ENCODE measurements around the gene PALM. TPM values are rescaled to one million over a fixed set of nuclear protein-coding genes. Genes with fewer than 3 reads are reported as not detected.

Gene PALM
- total and polyA plus RNA-seq, 9 of the 15 experiments (the other 6 are each of a cell fraction or from before 2014, with no cell fraction given): 0.04 to 6.6 (median 1.7) TPM

DNA sequence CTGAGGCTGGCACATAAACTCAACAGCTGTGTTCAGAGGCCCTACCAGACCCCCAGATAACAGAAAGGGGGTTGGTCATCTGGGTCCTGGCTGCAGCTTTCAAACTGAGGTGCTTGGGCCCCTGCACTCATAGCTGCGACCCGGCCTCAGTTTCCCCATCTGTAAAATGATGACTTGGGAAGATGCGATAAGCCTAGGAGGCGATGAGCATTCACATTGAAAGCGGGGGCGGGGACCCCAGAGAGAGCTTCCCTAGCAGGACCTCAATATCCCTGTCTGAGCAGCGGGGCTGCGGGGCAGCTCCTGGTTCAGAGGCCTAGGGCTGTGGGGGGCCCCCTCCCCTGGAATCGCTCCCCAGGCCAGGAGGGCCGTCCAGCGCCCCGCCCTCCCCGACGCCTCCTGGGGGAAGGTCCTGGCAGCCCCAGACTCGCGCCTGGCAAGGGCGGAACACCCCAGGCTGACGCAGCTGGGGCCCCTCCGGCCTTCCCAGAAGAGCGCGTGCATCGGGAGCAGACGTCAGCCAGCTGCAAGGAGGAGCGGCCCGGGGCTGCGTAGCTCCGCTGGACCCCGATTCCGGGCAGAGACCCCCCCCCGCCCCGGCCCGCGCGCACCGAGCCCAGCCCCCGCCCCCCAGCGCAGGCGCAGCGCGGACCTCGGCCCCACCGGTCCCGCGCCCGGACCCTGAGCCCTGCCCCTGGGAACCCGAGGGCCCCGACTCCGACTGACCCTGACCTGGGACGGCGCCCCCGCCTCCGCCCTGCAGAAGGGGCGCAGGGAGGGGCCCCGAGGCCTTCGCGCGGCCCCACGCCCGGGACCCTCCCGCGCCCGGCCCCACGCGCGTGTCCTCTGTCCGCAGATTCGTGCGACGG lies 29.1 kb upstream of the PALM start (continued):
- TF ChIP-seq, protein P1, sequence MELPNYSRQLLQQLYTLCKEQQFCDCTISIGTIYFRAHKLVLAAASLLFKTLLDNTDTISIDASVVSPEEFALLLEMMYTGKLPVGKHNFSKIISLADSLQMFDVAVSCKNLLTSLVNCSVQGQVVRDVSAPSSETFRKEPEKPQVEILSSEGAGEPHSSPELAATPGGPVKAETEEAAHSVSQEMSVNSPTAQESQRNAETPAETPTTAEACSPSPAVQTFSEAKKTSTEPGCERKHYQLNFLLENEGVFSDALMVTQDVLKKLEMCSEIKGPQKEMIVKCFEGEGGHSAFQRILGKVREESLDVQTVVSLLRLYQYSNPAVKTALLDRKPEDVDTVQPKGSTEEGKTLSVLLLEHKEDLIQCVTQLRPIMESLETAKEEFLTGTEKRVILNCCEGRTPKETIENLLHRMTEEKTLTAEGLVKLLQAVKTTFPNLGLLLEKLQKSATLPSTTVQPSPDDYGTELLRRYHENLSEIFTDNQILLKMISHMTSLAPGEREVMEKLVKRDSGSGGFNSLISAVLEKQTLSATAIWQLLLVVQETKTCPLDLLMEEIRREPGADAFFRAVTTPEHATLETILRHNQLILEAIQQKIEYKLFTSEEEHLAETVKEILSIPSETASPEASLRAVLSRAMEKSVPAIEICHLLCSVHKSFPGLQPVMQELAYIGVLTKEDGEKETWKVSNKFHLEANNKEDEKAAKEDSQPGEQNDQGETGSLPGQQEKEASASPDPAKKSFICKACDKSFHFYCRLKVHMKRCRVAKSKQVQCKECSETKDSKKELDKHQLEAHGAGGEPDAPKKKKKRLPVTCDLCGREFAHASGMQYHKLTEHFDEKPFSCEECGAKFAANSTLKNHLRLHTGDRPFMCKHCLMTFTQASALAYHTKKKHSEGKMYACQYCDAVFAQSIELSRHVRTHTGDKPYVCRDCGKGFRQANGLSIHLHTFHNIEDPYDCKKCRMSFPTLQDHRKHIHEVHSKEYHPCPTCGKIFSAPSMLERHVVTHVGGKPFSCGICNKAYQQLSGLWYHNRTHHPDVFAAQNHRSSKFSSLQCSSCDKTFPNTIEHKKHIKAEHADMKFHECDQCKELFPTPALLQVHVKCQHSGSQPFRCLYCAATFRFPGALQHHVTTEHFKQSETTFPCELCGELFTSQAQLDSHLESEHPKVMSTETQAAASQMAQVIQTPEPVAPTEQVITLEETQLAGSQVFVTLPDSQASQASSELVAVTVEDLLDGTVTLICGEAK (IDR thresholded peaks at IDR 0.05): no peak
- TF ChIP-seq, protein P1 (CRISPR knock-in tag; IDR thresholded peaks at IDR 0.05): no peak
- TF ChIP-seq, protein P2, sequence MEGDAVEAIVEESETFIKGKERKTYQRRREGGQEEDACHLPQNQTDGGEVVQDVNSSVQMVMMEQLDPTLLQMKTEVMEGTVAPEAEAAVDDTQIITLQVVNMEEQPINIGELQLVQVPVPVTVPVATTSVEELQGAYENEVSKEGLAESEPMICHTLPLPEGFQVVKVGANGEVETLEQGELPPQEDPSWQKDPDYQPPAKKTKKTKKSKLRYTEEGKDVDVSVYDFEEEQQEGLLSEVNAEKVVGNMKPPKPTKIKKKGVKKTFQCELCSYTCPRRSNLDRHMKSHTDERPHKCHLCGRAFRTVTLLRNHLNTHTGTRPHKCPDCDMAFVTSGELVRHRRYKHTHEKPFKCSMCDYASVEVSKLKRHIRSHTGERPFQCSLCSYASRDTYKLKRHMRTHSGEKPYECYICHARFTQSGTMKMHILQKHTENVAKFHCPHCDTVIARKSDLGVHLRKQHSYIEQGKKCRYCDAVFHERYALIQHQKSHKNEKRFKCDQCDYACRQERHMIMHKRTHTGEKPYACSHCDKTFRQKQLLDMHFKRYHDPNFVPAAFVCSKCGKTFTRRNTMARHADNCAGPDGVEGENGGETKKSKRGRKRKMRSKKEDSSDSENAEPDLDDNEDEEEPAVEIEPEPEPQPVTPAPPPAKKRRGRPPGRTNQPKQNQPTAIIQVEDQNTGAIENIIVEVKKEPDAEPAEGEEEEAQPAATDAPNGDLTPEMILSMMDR (IDR thresholded peaks at IDR 0.05 in 2 of 3, conservative IDR thresholded peaks at IDR 0.05 in 1 of 3; ENCODE audit: insufficient read depth in 2 of 3, low read depth in 1 of 3, low read length in 3 of 3): no peak
- TF ChIP-seq, protein P3, sequence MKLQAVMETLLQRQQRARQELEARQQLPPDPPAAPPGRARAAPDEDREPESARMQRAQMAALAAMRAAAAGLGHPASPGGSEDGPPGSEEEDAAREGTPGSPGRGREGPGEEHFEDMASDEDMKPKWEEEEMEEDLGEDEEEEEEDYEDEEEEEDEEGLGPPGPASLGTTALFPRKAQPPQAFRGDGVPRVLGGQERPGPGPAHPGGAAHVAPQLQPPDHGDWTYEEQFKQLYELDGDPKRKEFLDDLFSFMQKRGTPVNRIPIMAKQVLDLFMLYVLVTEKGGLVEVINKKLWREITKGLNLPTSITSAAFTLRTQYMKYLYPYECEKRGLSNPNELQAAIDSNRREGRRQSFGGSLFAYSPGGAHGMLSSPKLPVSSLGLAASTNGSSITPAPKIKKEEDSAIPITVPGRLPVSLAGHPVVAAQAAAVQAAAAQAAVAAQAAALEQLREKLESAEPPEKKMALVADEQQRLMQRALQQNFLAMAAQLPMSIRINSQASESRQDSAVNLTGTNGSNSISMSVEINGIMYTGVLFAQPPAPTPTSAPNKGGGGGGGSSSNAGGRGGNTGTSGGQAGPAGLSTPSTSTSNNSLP (IDR thresholded peaks at IDR 0.05; ENCODE audit: borderline replicate concordance, low read depth, low read length): no peak
- TF ChIP-seq, protein P4, sequence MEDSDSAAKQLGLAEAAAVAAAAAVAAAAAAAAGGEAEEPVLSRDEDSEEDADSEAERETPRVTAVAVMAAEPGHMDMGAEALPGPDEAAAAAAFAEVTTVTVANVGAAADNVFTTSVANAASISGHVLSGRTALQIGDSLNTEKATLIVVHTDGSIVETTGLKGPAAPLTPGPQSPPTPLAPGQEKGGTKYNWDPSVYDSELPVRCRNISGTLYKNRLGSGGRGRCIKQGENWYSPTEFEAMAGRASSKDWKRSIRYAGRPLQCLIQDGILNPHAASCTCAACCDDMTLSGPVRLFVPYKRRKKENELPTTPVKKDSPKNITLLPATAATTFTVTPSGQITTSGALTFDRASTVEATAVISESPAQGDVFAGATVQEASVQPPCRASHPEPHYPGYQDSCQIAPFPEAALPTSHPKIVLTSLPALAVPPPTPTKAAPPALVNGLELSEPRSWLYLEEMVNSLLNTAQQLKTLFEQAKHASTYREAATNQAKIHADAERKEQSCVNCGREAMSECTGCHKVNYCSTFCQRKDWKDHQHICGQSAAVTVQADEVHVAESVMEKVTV (CRISPR knock-in tag; IDR thresholded peaks at IDR 0.05): no peak
- peak; percentile 9 for TF ChIP-seq TBP (optimal IDR thresholded peaks at IDR 0.05; ENCODE audit: low read depth, low read length)
- TF ChIP-seq, protein P5, sequence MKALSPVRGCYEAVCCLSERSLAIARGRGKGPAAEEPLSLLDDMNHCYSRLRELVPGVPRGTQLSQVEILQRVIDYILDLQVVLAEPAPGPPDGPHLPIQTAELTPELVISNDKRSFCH (CRISPR knock-in tag; IDR thresholded peaks at IDR 0.05): no peak
- TF ChIP-seq, protein P5 (tag; IDR thresholded peaks at IDR 0.05): 0 out of 2 replicates have a peak, but pooled peaks have one; percentile 67
- TF ChIP-seq, protein P6, sequence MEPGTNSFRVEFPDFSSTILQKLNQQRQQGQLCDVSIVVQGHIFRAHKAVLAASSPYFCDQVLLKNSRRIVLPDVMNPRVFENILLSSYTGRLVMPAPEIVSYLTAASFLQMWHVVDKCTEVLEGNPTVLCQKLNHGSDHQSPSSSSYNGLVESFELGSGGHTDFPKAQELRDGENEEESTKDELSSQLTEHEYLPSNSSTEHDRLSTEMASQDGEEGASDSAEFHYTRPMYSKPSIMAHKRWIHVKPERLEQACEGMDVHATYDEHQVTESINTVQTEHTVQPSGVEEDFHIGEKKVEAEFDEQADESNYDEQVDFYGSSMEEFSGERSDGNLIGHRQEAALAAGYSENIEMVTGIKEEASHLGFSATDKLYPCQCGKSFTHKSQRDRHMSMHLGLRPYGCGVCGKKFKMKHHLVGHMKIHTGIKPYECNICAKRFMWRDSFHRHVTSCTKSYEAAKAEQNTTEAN (CRISPR knock-in tag; IDR thresholded peaks at IDR 0.05): no peak

Measured in K562 (cell line).